HG03280 (cell line): Measurements from ENCODE around the gene INAFM1.
"Not testable (repeated sequence)": the region's sequence is repeated elsewhere in the genome, so short reads cannot be mapped to it uniquely, and the experiment has no call there.

Experiments
- ATAC-seq: cut with Tn5 transposase; IDR thresholded peaks from one replicate; pipeline ENCODE4 v1.9.1; 2021; ENCODE audit warnings: mild to moderate bottlenecking, moderate library complexity; ENCODE audit not compliant: unreplicated experiment

INAFM1 gene

DNA sequence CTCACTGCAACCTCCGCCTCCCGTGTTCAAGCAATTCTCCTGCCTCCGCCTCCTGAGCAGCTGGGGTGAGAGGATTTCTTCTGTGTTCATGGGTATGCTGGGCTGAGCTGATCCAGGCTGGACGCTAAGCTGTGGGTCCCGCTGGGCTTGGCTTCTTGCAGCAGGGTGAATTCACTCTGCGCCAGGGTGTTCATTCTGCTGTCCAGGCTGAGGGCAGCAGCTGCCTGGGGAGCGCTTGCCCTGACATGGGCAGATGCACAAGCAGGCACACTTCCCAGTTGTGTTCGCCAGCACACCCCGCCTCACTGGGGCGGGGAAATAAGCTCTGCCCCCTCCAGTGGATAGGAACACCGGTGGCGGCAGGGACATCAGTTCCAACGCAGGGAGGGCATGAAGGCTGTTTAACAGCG is 7.3 kb upstream of the INAFM1 start:
- no peak for ATAC-seq

DNA sequence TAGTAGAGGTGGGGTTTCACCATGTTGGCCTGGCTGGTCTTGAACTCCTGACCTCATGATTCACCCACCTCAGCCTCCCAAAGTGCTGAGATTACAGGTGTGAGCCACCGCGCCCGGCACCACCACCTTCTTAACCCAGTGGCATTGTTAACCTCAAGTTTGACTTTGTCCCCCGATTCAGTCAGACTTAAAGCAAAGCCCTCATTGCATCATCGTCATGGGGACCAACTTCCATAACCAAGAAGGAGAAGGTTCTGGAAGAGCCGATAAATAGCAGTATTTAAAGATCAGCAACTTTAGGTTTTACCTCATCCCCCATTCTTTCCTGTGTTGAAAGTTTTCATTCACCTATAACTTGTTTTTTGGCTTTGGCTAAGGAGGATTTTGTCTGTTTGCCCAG is 6.7 kb upstream of the INAFM1 start:
- ATAC-seq, result no peak

DNA sequence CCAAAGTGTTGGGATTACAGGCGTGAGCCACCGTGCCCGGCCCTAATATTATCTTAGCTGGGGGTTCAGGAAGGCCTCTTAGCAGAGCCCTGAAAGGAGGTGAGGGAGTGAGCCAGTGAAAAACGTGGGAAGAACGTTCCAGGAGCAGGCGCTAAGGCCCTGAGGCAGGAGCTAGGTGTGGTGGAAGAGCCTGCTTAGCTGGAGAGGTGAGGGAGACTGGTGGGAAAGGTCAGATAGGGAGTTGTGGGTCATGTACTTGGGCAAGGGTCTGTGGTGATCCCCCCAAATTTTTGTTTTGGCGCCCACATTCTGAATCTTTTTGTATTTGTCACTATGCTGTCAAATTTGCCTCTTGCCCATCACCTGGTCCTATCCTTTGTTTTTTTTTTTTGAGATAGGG is 5.1 kb upstream of the INAFM1 start:
- no peak for ATAC-seq

DNA sequence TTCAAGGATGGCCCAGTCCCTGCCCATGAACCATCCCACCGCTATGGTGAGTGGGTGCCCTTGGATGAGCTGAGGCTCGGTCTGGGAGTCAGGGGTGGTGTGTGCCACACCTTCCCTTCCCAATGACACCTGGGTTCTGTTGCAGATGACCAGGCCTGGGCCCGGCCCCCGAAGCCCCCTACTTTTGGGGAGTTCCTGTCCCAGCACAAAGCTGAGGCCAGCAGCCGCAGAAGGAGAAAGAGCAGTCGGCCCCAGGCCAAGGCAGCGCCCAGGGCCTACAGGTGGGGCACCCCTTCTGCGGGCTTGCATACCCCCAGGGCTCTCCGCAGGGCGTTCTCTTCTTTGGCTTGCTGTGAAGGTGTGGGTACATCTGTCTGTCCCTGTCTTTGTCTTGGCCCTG is 4.3 kb upstream of the INAFM1 start:
- ATAC-seq, result no peak

DNA sequence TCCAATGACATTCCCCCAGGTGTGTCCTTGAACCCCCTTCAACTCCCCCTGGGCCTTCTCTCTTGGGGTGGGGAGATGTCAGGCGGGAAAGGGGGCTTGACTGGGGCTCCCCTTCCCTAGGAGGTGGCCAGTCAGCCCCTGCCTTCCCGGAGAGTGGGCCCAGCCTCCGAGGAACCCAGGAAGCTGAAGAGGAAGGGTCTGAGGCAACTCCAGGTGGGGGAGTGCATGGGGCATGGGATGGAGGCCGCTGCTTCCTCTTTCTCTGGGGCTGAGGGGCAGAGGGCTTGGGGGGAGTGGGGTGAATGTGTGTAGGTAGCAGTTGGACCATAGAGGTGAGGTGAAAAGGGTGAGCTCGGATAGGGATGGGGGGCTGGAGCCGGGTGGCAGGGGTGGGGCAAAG is 2.7 kb upstream of the INAFM1 start:
- ATAC-seq, result no peak

DNA sequence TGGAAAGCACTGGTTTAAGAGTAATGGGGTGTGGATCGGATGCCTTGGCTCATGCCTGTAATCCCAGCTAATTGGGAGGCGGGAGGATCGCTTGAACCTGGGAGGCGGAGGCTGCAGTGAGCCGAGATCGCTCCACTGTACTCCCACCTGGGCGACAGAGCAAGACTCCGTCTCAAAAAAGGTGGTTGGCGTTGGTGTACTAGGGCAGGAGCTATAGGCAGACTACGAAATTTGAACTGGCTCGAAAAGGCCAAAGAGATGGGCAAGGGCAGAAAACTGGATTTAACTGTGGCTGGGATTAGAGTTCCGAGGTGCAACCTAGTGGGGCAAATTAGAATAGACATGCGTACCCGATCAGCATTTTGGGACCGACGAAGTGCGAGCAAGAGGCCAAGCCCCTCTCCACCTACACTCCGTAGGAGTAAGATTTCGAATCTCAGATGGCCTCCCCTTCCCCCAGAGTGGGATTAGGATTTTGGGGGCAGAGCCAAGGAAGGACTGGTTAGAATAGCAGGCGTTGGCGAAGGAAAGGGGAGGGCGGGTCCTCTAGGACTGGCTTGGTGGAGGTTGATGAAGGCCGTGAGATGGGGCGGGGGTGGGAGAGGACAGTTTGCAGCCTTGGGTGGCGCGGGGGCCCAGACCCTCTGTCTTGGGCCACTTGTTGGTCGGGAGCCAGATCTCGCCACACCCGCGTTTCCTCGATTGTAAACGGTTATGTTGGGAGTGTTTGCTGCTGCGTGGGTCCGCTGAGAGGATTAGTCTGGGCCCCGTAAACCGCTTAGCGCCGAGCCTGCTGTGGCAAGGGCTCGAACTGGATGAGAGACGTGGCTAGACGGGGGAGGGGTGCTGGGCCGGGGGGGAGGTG is 2.0 kb upstream of the INAFM1 start:
- ATAC-seq, result no peak

DNA sequence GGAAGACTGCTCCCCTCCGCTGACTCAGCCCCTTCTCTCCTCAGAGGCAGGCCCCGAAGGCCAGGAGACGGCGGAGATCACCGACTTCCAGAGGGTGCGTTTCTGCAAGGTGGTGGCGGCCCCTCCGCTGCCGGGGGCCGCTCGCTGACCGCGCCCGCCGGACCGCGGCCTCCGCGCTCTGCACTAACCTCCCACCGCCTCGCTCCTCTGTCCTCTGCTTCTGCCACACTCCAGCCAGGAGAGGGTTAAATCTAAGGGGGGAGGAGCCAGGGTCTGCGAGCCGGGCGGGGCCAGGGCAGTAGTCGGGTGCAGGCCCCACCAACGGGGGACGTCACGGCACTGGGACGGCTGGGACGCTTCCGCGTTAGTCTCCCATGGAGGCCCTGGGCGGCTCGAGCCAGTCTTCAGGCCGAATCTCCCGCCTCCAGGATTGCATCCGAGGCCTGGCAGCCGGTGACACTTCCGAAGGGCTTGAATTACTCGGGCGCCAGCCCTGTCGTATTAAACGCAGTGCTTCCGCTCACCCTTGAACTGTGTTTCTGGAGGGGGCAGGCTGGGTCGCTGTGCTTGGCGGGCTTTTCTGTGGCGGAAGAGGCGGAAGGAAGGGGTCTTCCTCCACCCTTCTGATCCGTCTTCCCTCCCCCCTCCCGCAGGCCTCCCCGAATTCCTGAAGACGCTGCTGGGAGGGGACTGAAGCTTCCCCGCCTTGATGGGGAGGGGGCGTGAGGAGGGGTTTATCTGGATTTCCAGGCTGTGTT is 1.2 kb upstream of the INAFM1 start:
- ATAC-seq, result peak; percentile 61

DNA sequence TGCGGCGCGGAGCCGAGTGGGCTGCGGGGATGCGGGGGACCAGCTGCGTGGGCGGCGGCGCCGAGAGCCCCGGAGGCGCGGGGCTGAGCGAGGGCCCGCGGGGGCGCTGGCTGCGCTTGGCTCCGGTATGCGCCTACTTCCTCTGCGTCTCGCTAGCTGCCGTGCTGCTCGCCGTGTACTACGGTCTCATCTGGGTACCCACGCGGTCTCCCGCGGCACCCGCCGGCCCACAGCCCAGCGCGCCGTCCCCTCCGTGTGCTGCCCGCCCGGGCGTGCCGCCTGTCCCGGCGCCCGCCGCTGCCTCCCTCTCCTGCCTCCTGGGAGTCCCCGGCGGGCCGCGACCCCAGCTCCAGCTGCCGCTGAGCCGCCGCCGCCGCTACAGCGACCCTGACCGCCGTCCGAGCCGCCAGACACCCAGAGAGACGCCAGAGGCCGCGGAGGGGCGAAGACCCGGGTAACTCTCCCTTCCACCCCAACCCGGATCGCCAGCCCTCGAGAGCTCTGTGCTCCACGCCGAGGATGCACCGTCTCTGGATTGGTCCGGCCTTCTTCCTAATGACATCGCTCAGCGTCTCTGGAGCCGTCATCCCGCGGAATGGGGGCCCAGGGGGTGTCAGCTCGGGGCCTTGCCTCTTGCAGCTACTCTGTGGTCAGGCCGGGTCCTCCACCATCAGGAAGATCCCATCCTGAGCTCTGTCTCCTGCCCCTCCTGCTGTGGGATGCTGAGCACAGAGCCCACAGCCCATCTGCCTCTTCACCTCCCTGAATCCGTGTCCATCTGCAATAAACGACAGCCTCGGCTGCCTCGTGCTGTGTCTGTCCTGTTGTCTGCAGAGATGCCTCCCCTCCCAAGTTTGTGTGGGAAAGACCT is 441 bp downstream of the INAFM1 start:
- ATAC-seq, result no peak

DNA sequence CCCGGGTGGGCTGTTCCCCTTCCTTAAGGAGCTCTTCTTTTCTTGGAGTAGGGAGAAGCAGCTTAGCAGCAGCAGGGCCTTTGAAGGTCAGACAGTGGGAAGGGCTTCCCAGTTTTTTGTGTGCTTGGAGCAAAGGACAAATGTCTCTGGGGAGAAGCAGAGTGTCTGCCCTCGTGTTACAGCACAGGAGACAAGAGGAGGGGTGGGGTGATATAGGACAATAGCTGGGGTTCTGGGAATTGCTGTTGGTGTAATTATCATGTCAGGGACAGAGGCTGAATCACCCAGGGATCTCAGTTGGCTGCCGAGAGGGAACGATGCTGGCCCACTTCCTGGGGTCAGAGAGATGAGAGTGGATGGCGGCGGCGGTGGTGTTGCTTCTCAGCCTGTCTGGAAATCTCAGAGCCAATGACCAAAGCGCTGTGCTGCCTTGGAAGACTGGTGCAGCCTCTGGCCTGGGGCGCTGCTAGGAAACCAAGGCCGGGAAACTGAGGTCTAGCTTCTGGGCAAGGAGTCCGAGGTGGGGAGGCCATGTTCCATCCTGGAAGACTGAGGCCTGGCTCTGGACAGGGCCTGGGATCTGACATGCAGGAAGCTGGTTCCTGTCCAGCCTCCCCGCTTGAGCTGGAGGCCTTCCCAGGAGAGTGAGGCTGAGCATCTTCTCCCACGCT is 1.2 kb downstream of the INAFM1 start:
- no peak for ATAC-seq

DNA sequence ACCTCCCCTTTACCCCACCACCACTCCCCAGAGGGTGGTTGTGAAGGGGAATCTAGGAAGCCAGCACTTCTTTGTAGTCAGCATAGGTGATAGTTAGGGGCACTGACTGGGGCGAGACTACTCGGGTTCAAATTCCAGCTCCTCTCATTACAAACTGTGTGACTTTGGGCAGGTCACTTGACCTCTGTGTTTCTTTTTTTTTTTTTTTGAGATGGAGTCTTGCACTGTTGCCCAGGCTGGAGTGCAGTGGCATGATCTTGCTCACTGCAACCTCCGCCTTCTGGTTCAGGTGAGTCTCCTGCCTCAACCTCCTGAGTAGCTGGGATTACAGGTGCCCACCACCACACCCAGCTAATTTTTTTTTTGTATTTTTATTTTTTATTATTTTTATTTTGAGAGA is 1.8 kb downstream of the INAFM1 start:
- ATAC-seq, result not testable (repeated sequence)

DNA sequence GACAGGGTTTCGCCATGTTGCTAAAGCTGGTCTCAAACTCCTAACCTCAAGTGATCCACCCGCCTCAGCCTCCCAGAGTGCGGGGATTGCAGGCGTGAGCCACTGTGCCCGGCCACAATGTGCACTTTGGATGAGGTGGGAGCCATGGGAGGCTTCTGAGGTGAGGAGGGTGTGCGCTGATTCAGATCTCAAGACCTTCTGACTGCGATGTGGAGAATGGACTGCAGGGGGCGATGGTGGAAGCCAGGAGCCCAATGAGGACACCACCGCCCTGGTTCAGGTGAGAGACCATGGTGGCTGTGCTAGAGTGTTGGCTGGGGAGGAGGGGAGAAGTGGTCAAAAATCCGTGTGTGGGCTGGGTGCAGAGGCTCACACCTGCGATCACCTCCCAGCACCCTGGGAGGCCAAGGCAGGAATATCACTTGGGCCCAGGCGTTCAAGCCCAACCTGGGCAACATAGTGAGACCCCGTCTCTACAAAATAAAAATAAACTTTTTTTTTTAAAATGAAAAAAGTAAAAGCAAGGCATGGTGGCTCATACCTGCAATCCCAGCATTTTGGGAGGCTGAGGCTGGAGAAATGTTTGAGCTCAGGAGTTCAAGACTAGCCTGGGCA is 5.6 kb downstream of the INAFM1 start:
- ATAC-seq, result no peak

DNA sequence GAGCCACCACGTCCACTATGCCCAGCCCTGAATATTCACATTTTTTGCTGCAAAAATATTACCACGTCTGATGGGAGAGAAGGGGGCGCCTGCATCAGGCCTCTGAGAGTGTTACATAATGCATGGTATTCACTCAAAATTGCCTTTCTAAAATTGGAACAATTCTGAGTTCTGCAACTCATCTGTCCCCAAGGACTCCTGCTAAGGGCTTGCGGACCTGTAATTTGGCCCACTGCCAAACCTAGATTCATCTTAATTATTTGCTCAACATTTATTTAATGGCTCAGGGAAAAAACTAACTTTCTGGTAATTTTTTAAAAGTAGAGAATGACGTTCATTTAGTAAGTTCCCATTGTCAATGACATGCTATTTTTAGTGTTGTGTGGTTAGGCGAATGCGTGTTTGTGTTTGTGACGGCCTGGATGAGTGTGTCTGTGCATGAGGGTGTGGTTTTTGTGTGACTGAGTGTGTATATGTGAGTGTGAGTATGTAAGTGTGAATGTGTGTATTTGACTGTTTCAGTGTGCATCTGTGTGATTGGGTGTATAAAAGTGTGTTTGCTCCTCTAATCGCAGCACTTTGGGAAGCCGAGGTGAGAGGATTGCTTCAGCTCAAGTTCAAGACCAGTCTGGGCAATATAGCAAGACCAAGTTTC is 8.8 kb downstream of the INAFM1 start:
- no peak for ATAC-seq

DNA sequence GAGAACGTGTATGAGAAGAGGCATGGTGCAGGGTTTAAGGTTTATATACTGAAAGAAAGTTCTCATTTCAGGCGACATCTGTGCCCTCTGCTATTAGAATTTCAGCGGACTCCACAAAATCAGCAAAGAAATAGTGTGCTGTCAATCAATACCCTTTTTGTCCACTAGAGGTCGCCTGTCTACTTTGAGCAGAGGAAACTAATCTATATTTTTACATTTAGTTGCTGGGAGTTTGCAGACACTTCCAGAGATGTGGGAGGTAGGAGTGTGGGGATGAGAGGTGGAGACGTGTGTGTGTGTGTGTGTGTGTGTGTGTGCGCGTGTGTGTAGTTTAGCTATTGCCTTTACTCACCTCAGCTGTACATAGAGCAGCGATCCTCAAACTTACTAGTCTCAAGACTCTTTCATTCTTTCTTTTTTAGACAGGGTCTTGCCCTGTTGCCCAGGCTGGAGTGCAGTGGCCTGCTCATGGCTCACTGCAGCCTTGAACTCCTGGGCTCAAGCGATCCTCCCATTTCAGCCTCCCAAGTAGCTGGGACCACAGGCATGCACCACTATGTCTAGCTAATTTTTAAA is 9.7 kb downstream of the INAFM1 start:
- no peak for ATAC-seq

DNA sequence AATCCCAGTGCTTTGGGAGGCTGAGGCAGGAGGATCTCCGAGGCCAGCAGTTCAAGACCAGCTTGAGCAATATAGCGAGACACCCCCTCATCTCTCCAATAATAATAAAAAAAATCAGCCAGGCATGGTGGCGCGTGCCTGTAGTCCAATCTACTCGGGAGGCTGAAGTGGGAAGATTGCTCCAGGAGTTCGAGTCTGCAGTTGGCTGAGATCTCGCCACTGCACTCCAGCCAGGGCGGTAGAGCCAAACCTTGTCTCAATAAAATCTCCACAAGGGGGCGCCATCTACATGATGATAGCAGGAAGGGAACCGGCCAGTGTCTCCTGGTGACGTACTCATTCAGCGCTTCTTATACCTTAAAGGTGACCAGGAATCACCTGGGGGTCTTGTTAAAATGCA is 21.4 kb downstream of the INAFM1 start:
- ATAC-seq, result no peak

DNA sequence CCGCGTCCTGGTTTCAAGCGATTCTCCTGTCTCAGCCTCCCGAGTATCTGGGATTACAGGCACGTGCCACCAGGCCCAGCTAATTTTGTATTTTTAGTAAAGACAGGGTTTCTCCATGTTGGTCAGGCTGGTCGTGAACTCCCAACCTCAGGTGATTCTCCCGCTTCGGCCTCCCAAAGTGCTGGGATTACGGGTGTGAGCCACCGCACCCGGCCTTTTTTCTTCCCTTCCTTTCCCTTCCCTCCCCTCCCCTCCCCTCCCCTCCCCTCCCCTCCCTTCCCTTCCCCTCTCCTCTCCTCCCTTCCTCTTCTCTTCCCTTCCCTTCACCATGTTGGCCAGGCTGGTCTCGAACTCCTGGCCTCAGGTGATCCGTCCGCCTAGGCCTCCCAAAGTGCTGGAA is 26.2 kb downstream of the INAFM1 start:
- ATAC-seq, result not testable (repeated sequence)

DNA sequence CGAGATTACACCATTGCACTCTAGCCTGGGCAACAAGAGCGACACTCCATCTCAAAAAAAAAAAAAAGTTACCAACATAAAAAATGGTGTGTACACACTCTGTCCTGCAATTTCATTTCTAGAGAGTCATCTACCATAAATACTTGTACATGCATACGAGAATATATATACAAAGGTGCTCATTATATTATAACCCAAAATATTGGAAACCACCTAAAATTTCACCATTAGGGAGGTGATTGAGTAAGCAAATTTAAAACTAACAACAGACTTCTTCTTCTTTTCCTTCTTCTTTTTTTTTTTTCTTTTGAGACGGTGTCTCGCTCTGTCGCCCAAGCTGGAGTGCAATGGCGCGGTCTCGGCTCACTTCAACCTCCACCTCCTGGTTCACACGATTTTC is 27.6 kb downstream of the INAFM1 start:
- ATAC-seq, result no peak

DNA sequence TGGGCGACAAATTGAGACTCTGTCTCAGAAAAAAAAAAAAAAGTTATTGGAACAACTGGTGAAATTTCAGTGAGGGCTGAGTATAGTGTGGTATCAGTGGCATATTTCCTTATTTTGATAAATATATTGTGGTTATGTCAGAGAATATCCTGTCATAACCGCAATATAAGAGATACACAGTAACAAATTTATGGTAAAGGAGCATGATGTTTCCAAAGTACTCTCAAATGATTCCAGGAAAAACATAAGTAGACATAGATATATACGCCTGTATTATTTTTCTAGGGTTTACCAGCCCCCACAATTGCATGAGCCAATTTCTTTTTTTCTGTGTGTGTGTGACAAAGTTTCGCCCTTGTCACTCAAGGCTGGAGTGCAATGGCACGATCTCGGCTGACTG is 29.3 kb downstream of the INAFM1 start:
- ATAC-seq, result no peak

DNA sequence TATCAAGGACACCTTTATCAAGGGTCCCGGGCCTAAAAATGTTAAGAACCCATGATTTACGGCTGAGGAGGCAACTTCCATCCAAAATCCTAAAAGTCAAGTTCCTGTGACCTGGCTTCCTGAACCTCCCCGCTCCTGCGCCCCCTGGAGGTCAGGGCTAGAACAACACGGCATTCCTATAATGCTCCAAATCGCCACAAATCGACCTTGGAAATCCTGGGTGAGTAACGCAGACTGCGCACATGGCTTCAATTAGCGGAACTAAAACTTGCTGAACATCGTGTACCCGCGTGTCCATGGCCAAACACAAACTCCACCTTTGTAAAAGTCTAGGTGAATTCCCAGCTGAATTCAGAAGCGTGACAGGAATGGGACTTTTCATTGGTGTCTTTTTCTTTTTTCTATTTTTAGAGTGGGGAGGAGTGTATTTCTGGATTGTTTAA is 30.6 kb downstream of the INAFM1 start:
- no peak for ATAC-seq

DNA sequence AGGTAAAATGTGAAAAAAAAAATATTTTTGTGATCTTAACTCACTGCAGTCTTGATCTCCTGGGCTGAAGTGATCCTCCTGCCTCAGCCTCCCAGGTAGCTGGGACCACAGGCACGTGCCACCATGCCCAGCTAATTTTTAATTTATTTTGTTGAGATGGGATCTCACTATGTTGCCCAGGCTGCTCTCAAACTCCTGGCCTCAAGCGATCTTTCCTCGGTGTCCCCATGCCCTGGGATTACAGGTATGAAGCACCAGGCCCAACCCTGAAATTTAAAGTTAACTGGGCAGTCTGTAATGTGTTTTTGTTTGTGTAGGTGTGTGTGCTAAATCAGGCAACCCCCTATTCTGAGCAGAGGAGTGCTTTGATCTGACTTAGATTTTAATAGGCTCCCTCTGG is 31.6 kb downstream of the INAFM1 start:
- no peak for ATAC-seq
